ENCODE results near the gene SCNN1G. TPM values are rescaled to one million over a fixed set of nuclear protein-coding genes. Genes with fewer than 3 reads are reported as not detected.

SCNN1G gene
- total and polyA plus RNA-seq, 2 donors (not counting 3 experiments of a cell fraction or from before 2014, with no cell fraction given), result not detected

- Histone ChIP-seq H3K4me3 (replicated peaks in 1 of 3; ENCODE audit: insufficient read depth in 1 of 3, low read depth in 1 of 3, low read length in 3 of 3) (peak overlapping the region in 1 of 3 experiments; percentile 1), H3K27ac (ENCODE audit: insufficient read depth, low read depth, low read length) (no peak overlapping the region), H3K9me3 (replicated peaks; ENCODE audit: control insufficient read depth, insufficient read depth, low read length) (no peaks in the 10 kb centered on the region), H3K4me1 (ENCODE audit: control insufficient read depth, extremely low read depth, insufficient read depth, low read length) (peaks cover 5% of the 10 kb centered on the region), H3K9me1 (replicated peaks; ENCODE audit: control insufficient read depth, extremely low read depth, insufficient read depth, low read length) (no peaks in the 10 kb centered on the region), H3K4me2 (ENCODE audit: insufficient read depth, low read length) (no peak overlapping the region), H2AFZ (ENCODE audit: low read depth, low read length) (no peak overlapping the region), H3K79me2 (ENCODE audit: control insufficient read depth, insufficient read depth, low read length) (no peaks in the 10 kb centered on the region), H3K9ac (replicated peaks; ENCODE audit: extremely low read depth, insufficient read depth, low read length) (no peak overlapping the region), H3K27me3 (ENCODE audit: control insufficient read depth in 2 of 2, insufficient read depth in 2 of 2, low read length in 2 of 2) (peaks cover 29 to 30% of the 10 kb centered on the region in 2 experiments), H3K36me3 (ENCODE audit: control insufficient read depth in 2 of 2, extremely low read depth in 1 of 2, insufficient read depth in 2 of 2, low read length in 2 of 2) (no peaks in the 10 kb centered on the region), H4K20me1 (replicated peaks; ENCODE audit: control insufficient read depth, extremely low read depth, insufficient read depth, low read length) (no peaks in the 10 kb centered on the region)
- TF ChIP-seq FOS (IDR thresholded peaks at IDR 0.05; ENCODE audit: borderline replicate concordance, insufficient read depth, low read length), result no peak
- peak; percentile 86 to 87 for TF ChIP-seq CTCF (IDR thresholded peaks at IDR 0.05; ENCODE audit: extremely low read depth in 1 of 2, insufficient read depth in 1 of 2, low read depth in 1 of 2, low read length in 2 of 2)
- TF ChIP-seq MYC (IDR thresholded peaks at IDR 0.05; ENCODE audit: low read depth, low read length), result no peak
- CTCF ChIA-PET, result interaction anchor here (0.7 to 13.5 kb wide), 9 partner anchors 18 to 817 kb away, joined by 3 to 371 read pairs (median 4); no protein-coding TSS in a partner anchor
- POLR2A ChIA-PET, result no interaction called here
- no TSS peak for BruUV-seq (replicated peaks)
- intact Hi-C loops (cut with micrococcal nuclease) (loop anchor here (1.0 kb wide), 2 partner anchors 50 to 252 kb away; no protein-coding TSS in a partner anchor), dilution Hi-C loops (cut with MboI; ENCODE audit: extremely low pct_ligation_motif_present, low sequenced_read_pairs) (no loop called here)
- peak; percentile 62 for FAIRE-seq
- peak; percentile 56 for DNase-seq (ENCODE audit: low read depth, low spot score)
Observed at GRCh38 chr16:23182206-23182678, 303 bp upstream of the SCNN1G start.

- no peak for TF ChIP-seq GATA2 (IDR thresholded peaks at IDR 0.05; ENCODE audit: insufficient read depth, insufficient read length, low read depth, low read length)
- TF ChIP-seq POLR2A (IDR thresholded peaks at IDR 0.05; ENCODE audit: low read depth, low read length), result no peak
- no peak for TF ChIP-seq POLR2AphosphoS5 (IDR thresholded peaks at IDR 0.05; ENCODE audit: insufficient read depth, low read depth, low read length)
- TF ChIP-seq EZH2 (IDR thresholded peaks at IDR 0.05; ENCODE audit: borderline replicate concordance, low read depth, low read length, severe bottlenecking), result no peak
- TF ChIP-seq, protein P1, sequence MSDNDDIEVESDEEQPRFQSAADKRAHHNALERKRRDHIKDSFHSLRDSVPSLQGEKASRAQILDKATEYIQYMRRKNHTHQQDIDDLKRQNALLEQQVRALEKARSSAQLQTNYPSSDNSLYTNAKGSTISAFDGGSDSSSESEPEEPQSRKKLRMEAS (IDR thresholded peaks at IDR 0.05; ENCODE audit: insufficient read depth, insufficient read length), result no peak
- TF ChIP-seq JUN (IDR thresholded peaks at IDR 0.05; ENCODE audit: borderline replicate concordance, insufficient read depth, insufficient read length, low read depth), result no peak
- no peak for TF ChIP-seq CTCF (IDR thresholded peaks at IDR 0.05; ENCODE audit: extremely low read depth in 1 of 2, insufficient read depth in 1 of 2, low read depth in 1 of 2, low read length in 2 of 2)
- TF ChIP-seq FOS (IDR thresholded peaks at IDR 0.05; ENCODE audit: borderline replicate concordance, insufficient read depth, low read length), result no peak
- no peak for TF ChIP-seq MYC (IDR thresholded peaks at IDR 0.05; ENCODE audit: low read depth, low read length)
- ChIA-PET POLR2A (no interaction called here), CTCF (interaction anchor here (1.1 to 13.5 kb wide), 6 partner anchors 11 to 284 kb away, joined by 3 to 371 read pairs (median 4); no protein-coding TSS in a partner anchor)
- Histone ChIP-seq H4K20me1 (replicated peaks; ENCODE audit: control insufficient read depth, extremely low read depth, insufficient read depth, low read length) (no peaks in the 10 kb centered on the region), H3K4me3 (replicated peaks in 1 of 3; ENCODE audit: insufficient read depth in 1 of 3, low read depth in 1 of 3, low read length in 3 of 3) (no peak overlapping the region), H3K36me3 (ENCODE audit: control insufficient read depth in 2 of 2, extremely low read depth in 1 of 2, insufficient read depth in 2 of 2, low read length in 2 of 2) (no peaks in the 10 kb centered on the region), H3K9me1 (replicated peaks; ENCODE audit: control insufficient read depth, extremely low read depth, insufficient read depth, low read length) (no peaks in the 10 kb centered on the region), H3K4me2 (ENCODE audit: insufficient read depth, low read length) (no peak overlapping the region), H3K27me3 (ENCODE audit: control insufficient read depth in 2 of 2, insufficient read depth in 2 of 2, low read length in 2 of 2) (peaks cover 29 to 30% of the 10 kb centered on the region in 2 experiments), H2AFZ (ENCODE audit: low read depth, low read length) (no peak overlapping the region), H3K79me2 (ENCODE audit: control insufficient read depth, insufficient read depth, low read length) (no peaks in the 10 kb centered on the region), H3K9me3 (replicated peaks; ENCODE audit: control insufficient read depth, insufficient read depth, low read length) (no peaks in the 10 kb centered on the region), H3K9ac (replicated peaks; ENCODE audit: extremely low read depth, insufficient read depth, low read length) (no peak overlapping the region), H3K4me1 (ENCODE audit: control insufficient read depth, extremely low read depth, insufficient read depth, low read length) (peaks cover 5% of the 10 kb centered on the region), H3K27ac (ENCODE audit: insufficient read depth, low read depth, low read length) (no peak overlapping the region)
- FAIRE-seq, result no peak
- intact Hi-C loops (cut with micrococcal nuclease), result no loop called here
- dilution Hi-C loops (cut with MboI; ENCODE audit: extremely low pct_ligation_motif_present, low sequenced_read_pairs), result no loop called here
- DNase-seq (ENCODE audit: low read depth, low spot score), result no peak
- no TSS peak for BruUV-seq (replicated peaks)
Observed at GRCh38 chr16:23183543-23183862, 958 bp downstream of the SCNN1G start.
